ENCODE measurements around the gene PPIH.
A peak's percentile ranks its signal among the peaks of the same experiment; 100 is the strongest.

Gene PPIH

GRCh38 chr1:42674214-42674613 lies 16.0 kb downstream of the PPIH start:
- no peak for TF ChIP-seq CTCF (IDR thresholded peaks at IDR 0.05; ENCODE audit: control insufficient read depth, insufficient read depth, low read depth, low read length, missing control alignments)
- H3K4me3 ChIP-seq (ENCODE audit: control insufficient read depth, low read depth, low read length): no peak overlapping the region
- DNase-seq (ENCODE audit: low read depth): no peak

GRCh38 chr1:42674682-42675081 lies 16.5 kb downstream of the PPIH start:
- DNase-seq (ENCODE audit: low read depth): no peak
- H3K4me3 ChIP-seq (ENCODE audit: control insufficient read depth, low read depth, low read length): no peak overlapping the region
- TF ChIP-seq CTCF (IDR thresholded peaks at IDR 0.05; ENCODE audit: control insufficient read depth, insufficient read depth, low read depth, low read length, missing control alignments): no peak

- DNase-seq (ENCODE audit: low read depth): no peak
- no peak for TF ChIP-seq CTCF (IDR thresholded peaks at IDR 0.05; ENCODE audit: control insufficient read depth, insufficient read depth, low read depth, low read length, missing control alignments)
- no peak overlapping the region for H3K4me3 ChIP-seq (ENCODE audit: control insufficient read depth, low read depth, low read length)
These were observed 17.2 kb downstream of the PPIH start for GRCh38 chr1:42675467-42675866.

GRCh38 chr1:42676534-42677087 lies 18.4 kb downstream of the PPIH start:
- no peak for TF ChIP-seq CTCF (IDR thresholded peaks at IDR 0.05; ENCODE audit: control insufficient read depth, insufficient read depth, low read depth, low read length, missing control alignments)
- no peak overlapping the region for H3K4me3 ChIP-seq (ENCODE audit: control insufficient read depth, low read depth, low read length)
- DNase-seq (ENCODE audit: low read depth): no peak

GRCh38 chr1:42679364-42679983 lies 21.3 kb downstream of the PPIH start:
- TF ChIP-seq CTCF (IDR thresholded peaks at IDR 0.05; ENCODE audit: control insufficient read depth, insufficient read depth, low read depth, low read length, missing control alignments): no peak
- H3K4me3 ChIP-seq (ENCODE audit: control insufficient read depth, low read depth, low read length): no peak overlapping the region
- DNase-seq (ENCODE audit: low read depth): peak; percentile 66

GRCh38 chr1:42680055-42680454 lies 21.8 kb downstream of the PPIH start:
- TF ChIP-seq CTCF (IDR thresholded peaks at IDR 0.05; ENCODE audit: control insufficient read depth, insufficient read depth, low read depth, low read length, missing control alignments): no peak
- H3K4me3 ChIP-seq (ENCODE audit: control insufficient read depth, low read depth, low read length): no peak overlapping the region
- no peak for DNase-seq (ENCODE audit: low read depth)

All from AG09309 (cell line).